HG03135 (cell line): ENCODE results near the gene USP16.
"Not testable (repeated sequence)": the region's sequence is repeated elsewhere in the genome, so short reads cannot be mapped to it uniquely, and the experiment has no call there.

ENCODE experiments used
- ATAC-seq: cut with Tn5 transposase; IDR thresholded peaks from one replicate; pipeline ENCODE4 v1.9.1; 2021; ENCODE audit warnings: mild to moderate bottlenecking, moderate library complexity; ENCODE audit not compliant: unreplicated experiment

The USP16 gene

DNA sequence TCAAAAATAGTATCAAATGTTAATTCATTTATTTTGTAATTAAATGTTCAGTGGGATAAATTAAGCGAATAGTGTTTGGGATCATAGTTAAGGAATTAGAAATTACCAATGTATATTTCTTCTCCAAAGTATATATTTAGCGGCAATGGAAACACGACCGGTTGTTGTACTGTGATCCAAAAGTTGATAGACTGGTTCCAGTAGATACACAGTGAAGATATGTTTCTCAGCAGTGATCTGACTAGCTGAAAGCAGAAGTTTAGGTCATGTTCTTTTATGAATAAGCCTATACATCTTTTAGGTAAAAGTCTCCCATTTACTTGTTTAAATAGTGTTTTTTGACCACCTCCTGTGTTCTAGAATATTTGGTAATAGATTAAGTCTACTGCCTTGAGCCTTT is 8.8 kb downstream of the USP16 start:
- ATAC-seq: no peak

DNA sequence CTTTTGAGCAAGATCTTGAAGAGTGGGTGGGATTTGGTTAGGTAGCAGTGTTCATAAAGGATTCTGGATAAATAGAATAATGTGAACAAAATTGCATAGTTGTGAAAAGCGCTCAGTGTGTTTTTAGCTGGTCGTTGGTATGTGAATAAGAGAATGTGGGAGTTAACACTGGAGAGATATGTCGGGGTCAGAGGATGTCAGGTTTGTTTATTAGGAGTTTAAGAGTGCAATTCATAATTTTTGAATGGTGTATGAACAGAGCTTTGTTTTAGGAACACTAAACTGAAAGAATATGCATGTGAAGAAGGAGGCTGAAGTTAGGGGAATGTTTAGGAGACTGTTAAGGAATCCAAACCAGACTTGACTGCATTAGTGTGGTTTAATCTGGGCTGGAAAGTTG is 9.4 kb downstream of the USP16 start:
- no peak for ATAC-seq

DNA sequence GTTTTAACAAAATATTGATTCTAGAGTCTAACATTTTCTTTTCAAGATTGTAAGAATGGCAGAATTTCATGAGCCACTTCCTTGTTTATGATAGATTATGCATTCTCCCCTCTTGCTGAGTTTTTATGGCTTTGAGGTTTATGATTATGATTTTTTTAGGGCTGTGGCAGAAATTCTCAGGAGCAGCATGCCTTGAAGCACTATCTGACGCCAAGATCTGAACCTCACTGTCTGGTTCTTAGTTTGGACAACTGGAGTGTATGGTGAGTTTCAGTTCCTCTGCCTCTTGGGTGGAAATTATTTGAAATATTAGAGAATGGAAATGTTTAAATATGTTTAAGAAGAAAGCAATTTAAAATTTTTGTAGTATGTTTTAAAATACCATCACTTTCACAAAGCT is 10.2 kb downstream of the USP16 start:
- ATAC-seq: no peak

- no peak for ATAC-seq
These were observed 27.8 kb downstream of the USP16 start for GRCh38 chr21:29052224-29052623.

DNA sequence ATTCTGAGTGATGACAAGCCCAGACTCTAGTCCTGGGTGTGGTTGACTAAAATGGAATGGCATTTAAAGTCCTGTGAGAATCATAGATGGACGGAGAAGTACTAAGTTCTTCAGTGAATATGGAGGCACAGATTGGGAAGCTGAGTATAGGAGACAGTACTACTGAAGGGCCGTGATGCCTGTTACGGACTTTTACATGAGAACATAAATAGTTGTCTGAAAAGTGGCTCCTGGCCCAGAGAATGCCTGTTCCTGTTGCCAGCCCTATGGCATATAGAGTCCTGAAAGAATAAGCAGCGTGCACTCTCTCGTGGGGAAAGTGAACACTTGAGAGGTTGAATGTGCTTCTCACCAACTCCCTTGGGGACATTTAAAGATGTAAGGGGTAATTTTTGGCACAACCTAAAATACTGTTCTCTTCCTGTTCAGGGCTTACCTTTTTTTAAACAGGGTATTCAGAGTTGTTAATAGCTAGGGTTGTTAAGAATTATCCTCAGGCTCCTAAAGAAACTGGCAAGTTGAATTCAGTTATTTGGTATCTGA is 28.6 kb downstream of the USP16 start:
- ATAC-seq: no peak

DNA sequence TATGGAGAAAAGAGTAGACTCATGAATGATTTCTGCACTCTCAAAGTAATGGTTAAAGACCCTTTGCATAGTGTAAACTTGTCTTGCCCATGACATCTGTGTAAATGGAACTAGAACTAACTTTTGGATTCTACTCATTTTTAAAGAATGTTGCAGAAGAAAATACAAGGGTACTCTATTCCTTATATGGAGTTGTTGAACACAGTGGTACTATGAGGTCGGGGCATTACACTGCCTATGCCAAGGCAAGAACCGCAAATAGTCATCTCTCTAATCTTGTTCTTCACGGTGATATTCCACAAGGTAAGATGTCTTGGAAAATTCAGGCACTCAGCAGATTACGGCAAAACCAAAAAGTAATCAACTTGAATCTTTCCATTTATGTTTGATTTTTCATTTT is 29.2 kb downstream of the USP16 start:
- ATAC-seq: no peak

GRCh38 chr21:29055080-29055479 is 30.6 kb downstream of the USP16 start:
- no peak for ATAC-seq

DNA sequence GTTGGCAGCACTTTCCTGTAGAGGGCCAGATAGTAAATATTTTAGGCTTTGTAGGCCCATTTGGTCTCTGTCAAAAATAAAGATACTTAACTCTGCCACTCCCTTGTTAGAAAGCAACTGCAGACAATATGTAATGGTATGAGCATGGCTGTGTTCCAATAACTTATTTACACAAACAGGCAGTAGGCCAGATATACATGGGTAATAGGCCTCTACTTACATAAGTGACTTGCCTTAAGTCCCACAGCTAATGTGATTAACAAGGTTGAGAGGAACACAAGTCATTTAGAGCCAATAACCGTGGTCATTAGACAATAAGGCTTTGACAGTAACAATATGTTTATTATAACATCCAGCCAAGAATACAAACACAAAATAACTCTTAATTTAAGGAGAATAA is 31.5 kb downstream of the USP16 start:
- no peak for ATAC-seq

GRCh38 chr21:29056538-29057050 is 32.1 kb downstream of the USP16 start:
- ATAC-seq: no peak

- ATAC-seq: peak; percentile 89
These were observed 40.5 kb downstream of the USP16 start for GRCh38 chr21:29064850-29065481.

GRCh38 chr21:29072873-29073221 is 48.4 kb downstream of the USP16 start:
- ATAC-seq: peak; percentile 1

GRCh38 chr21:29073222-29074006 is 48.9 kb downstream of the USP16 start, which contains the start of gene CCT8:
Gene CCT8 (minus strand): TSS chr21:29073648. CDS start chr21:29073590, 58 bp downstream.
- ATAC-seq: peak; percentile 90

DNA sequence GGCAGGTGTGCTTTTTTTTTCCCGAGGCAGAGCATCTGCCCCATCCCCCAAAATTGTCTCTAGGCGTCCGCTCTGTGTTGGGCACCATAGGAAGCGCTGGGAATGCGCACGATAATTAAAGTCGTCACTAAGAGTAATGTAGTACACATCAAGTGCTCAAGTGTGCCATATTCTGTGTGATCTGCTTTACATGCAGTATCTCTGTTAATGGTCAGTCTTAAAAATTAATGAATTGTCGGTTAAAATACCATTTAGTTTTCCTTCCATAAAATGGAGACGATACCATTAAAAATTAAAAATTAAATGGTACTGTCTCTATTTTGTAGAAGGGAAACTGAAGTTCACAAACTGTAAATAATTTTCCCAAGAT is 49.5 kb downstream of the USP16 start:
- peak; percentile 11 for ATAC-seq

DNA sequence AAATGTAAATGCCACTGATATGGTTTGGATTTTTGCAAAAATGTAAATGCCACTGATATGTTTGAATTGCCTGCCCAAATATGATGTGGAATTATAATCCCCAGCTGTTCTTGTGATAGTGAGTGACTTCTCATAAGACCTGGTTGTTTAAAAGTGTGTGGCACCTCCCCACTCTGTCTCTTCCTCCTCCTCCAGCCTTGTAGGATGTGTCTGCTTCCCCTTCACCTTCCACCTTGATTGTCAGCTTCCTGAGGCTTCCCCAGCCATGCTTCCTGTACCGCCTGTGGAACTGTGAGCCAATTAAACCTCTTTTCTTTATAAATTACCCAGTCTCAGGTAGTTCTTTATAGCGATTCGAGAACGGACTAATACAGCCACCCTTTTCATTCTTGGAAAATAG is 50.3 kb downstream of the USP16 start:
- no peak for ATAC-seq

- ATAC-seq: no peak
These were observed 51.4 kb downstream of the USP16 start for GRCh38 chr21:29075706-29076466.

DNA sequence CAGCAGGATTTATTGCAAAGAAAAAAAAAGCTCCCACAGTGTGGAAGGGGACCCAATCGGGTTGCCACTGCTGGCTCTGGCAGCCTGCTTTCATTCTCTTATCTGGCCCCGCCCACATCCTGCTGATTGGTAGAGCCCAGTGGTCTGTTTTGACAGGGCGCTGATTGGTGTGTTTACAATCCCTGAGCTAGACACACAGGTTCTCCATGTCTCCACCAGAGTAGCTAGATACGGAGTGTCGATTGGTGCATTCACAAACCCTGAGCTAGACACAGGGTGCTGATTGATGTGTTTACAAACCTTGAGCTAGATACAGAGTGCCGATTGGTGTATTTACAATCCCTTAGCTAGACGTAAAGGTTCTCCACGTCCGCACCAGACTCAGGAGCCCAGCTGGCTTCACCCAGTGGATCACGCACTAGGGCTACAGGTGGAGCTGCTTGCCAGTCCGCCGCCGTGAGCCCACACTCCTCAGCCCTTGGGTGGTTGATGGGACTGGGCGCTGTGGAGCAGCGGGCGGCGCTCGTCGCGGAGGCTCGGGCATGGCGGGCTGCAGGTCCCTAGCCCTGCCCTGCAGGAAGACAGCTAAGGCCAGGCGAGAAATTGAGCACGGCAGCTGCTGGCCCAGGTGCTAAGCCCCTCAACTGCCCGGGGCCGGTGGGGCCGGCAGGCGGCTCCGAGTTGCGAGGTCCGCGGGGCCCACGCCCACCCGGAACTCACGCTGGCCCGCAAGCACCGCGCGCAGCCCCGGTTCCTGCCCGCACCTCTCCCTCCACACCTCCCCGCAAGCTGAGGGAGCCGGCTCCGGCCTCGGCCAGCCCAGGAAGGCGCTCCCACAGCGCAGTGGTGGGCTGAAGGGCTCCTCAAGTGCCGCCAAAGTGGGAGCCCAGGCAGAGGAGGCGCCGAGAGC is 52.5 kb downstream of the USP16 start:
- not testable (repeated sequence) for ATAC-seq

GRCh38 chr21:29077651-29078090 is 53.2 kb downstream of the USP16 start:
- ATAC-seq: no peak

GRCh38 chr21:29078869-29079767 is 54.6 kb downstream of the USP16 start:
- peak; percentile 64 for ATAC-seq

DNA sequence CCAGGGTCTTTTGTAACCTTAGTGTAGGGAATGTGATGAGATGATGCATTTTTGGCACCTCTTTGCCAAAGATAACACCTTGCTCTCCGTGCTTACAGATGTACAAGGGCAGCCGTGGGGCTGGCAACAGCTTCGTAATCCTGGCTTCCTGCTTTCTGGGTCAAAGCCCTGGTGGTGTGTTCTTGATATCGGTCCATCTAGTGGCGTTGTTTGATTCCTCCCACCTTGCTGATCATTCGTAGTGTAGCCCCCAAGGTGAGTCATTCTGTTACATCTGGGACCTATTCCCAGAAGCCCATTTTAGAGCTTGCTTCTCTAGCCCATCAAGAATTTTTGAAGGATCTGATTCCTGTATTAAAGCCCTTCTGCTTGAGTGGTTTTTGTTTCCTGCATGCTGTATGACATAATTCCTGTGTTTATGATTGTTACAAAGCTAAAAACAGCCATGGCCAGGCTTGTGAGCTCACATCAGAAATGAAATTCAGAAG is 56.0 kb downstream of the USP16 start:
- no peak for ATAC-seq
